GM19468 (cell line): ENCODE results near the gene TGFB1.
"Not testable (repeated sequence)": the region's sequence is repeated elsewhere in the genome, so short reads cannot be mapped to it uniquely, and the experiment has no call there.

Source experiments
- ATAC-seq: cut with Tn5 transposase; IDR thresholded peaks from one replicate; pipeline ENCODE4 v1.9.1; 2021; ENCODE audit warnings: mild to moderate bottlenecking, moderate library complexity, moderate number of reproducible peaks; ENCODE audit not compliant: unreplicated experiment; ENCODE audit errors: extremely low read depth

The TGFB1 gene

DNA sequence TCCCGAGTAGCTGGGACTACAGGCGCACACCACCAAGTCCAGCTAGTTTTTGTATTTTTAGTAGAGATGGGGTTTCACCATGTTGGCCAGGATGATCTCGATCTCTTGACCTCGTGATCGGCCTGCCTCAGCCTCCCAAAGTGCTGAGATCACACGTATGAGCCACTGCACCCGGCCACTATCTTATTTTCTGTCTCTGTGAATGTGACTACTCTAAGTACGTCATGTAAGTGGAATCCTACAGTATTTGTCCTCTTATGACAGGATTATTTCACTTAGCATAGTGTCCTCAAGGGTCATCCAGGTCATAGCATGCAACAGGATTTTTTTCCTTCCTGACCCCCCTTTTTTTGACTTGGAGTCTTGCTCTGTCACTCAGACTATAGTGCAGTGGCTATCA, 17.8 kb upstream of the TGFB1 start:
- no peak for ATAC-seq

DNA sequence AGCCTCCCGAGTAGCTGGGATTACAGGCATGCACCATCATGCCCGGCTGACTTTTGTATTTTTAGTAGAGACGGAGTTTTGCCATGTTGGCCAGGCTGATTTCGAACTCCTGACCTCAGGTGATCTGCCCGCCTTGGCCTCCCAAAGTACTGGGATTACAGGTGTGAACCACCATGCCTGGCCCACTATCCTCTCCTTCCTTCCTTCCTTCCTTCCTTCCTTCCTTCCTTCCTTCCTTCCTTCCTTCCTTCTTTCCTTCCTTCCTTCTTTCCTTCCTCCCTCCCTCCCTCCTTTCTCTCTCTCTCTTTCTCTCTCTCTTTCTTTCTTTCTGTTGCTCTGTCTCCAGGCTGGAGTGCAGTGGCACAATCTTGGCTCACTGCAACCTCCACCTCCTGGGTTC, 17.4 kb upstream of the TGFB1 start:
- not testable (repeated sequence) for ATAC-seq

DNA sequence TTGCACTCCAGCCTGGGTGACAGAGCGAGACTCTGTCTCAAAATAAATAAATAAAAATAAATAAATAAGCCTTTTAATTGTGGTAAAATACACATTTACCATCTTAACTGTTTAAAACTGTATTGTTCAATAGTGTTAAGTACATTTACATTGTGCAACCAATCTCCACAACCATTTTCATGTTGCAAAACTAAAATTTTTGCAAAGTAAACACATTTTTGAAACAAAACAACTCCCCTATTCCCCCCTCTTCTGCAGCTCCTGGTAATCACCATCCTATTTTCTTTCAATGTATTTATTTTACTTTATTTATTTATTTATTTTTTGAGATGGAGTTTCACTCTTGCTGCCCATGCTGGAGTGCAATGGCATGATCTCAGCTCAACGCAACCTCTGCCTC, 16.0 kb upstream of the TGFB1 start:
- ATAC-seq: no peak

DNA sequence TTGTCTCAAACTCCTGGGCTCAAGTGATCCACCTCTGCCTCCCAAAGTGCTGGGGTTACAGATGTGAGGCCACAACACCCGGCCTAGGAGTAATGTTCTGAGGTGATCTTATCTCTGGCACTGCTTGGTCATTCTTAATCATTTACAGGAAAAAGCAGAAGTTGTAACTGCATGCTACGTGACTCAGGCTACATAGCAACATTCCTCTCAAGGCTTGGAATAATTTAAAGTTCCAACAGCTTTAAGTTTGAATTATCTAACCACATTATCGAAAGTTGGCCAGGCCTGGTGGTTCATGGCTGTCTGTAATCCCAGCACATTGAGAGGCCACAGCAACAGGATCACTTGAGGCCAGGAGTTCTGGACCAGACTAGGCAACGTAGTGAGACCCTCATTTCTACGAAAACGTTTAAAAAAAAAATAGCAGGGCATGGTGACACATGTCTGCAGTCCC, 14.2 kb upstream of the TGFB1 start:
- ATAC-seq: no peak

- ATAC-seq: no peak
Measured at GRCh38 chr19:41366089-41366488, 12.4 kb upstream of the TGFB1 start.

DNA sequence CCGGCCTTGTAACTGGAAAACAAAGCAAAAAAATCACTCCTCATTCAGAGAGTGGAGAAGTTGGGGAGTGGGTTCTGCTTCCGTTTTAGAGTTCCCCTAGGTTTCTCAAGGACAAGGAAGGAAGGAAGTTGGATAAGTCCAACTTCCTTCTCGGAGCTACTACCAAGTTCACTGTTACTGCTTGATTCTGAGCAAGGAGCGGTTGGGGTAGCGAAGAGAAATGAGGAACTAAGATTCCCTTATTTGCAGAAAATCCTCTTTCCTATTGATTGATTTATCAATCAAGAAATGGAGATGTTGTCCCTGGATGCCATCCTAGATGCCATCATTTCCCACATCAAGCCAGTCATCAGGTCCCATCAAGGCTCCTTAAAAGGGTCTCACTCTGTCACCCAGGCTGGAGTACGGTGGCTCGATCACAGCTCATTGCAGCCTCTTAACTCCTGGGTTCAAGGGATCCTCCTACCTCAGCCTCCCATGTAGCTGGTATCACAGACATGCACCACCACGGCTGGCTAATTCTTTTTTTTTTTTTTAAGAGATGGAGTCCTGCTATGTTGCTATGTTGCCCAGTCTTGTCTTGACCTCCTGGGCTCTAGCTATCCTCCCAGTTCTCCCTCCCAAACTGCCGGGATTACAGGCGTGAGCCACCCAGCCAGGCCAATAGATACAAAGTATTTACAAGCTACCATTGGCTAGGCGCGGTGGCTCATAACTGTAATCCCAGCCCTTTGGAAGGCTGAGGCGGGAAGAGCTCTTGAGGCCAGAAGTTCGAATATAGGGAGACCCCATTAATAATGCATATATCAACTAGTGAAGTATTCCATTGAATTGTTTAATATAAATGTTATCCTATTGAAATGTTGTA, 11.0 kb upstream of the TGFB1 start:
- ATAC-seq: no peak

GRCh38 chr19:41363753-41364523, 10.2 kb upstream of the TGFB1 start, which contains the start of gene B9D2:
Gene B9D2, minus strand, starts transcription at chr19:41364149. Its CDS starts 630 bp downstream, at chr19:41363519.
- ATAC-seq: peak; percentile 38

- no peak for ATAC-seq
Measured at GRCh38 chr19:41363371-41363752, 9.6 kb upstream of the TGFB1 start.

DNA sequence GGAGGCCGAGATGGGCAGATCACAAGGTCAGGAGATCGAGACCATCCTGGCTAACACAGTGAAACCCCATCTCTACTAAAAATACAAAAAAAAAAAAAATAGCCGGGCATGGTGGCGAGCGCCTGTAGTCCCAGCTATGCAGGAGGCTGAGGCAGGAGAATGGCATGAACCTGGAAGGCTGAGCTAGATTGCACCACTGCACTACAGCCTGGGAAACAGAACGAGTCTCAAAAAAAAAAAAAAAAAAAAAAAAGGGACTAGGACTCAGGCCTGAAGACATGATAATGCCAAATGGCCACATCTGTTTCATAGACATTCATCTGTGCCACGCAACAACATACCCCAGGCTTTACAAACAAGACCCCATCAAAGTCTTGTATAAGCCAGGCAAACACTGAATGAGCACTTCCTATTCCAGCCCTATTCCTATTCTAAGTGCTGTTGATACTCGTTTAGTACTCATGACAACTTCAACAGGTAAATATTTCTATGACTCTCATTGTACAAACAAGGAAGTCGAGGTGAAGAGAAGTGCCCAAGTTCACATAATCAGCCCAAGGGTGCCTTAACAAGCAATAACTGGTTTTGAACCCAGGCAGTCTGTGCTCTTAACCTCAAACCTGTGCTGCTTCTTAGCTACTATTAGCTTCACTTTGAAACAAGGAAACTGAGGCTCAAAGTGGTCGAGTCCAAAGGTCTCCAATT, 8.6 kb upstream of the TGFB1 start:
- ATAC-seq: no peak

DNA sequence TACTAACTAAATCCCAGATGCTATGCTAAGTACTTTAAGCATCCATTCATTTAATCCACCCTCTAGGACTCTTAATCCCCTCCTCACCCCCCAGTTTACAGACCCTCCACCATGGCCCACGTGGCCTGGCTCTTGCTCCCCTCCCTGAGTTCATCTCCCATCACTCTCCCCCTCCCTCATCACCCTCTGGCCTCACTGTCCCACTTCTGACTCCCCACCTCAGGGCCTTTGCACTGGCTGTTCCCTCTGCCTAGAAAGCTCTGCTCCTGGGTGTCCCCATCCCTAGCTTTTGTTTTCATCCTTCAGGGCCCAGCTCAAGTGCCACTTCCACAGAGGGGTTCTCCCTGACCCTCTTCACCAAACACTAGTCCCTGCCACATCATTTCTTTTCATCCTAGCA, 6.0 kb upstream of the TGFB1 start:
- ATAC-seq: no peak

- ATAC-seq: no peak
Measured at GRCh38 chr19:41357746-41358145, 4.0 kb upstream of the TGFB1 start.

DNA sequence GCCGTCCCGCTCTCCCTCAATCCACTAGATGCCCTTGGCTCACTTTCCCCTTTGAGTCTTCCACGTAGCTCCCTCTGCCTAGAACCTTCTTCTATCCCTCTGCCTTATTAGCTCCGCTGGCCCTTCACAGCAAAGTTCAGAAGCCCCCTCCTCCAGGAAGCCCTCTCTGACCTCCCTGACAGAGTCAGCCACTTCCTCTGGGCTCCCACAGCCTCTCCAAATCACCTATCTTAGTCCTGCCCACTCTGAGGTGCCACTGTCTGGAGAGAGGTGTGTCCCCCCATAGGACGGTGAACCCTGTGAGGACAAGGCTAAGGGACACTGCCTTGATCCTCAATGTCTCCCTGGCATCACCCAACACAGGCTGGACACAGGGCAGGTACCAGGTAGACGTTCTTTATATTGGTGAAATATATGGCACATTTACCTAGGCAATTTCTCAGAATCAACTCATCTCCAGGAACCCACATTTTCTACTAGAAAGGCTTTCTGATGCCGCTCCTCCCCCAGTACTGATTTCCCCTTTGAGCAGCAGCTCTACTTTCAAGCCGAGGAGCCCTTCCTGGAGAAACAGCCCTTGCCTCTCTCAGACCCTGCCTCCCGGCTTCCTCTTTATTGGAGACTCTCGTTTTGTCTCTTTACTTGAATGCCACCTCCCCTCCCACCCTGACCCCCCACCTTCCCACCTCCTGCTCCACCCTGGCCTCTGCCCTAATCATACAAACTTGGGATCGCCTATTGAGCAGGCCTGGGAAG, 3.4 kb upstream of the TGFB1 start:
- ATAC-seq: no peak

DNA sequence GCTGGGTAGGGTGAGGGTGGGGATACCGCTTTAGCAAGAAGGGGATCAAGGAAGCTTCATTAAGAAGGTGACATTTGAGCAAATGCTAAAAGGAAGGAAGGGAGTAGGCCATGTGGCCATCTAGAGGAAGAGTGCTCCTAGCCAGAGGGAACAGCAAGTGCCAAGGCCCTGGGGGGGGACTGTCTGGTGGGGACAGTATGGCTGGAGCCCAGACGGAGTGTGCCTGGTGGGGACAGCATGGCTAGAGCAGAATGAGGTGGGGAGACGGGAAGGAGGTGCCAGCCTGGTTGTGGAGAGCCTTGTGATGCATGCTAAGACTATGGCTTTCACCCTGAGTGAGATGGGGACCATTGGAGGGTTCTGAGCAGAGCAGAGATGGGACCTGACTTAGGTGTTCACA, 2.1 kb upstream of the TGFB1 start:
- no peak for ATAC-seq

DNA sequence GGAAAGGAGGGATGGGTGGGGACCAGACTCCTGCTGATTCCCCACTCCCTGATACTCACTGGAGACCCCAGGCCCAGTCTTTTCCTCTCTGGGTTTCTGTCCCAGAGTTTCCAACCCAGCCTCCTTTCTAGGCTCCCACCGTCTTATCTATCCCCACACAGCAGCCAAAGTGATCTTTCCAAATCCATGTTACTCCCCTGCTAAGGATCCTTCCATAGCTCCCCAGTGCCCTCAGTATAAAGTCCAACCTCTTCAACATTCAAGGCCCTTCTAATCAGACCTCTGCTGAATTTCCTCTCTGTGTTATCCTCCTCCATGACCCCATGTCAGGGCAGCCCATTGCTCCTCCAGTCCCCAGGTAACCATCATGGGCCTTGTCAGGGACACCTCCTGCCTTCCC, 1.3 kb upstream of the TGFB1 start:
- ATAC-seq: no peak

DNA sequence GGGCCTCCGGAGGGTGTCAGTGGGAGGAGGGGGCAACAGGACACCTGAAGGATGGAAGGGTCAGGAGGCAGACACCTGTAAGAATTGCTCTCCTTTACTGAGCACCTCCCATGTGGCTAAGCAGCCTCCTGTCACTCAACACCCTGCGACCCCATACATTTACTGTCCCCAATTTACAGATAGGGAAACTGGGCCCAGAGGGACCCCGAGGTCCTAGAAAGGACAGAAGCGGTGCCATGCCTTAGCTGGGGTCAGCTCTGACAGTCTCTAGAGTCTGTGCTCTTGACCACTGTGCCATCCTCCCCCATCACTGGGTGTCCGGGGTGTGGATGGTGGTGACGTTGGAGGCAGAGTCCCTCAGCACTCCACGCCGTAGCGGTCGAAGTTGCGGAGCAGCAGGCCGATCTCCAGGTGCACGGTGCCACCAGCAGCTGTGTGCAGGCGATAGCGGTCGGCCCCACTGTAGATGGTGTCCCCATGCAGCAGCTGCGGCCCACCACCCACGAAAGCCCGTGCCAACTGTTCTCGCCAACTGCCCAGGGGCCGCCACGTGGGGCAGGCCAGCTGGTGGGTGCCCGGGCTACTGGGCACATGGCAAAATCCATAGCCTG, 726 bp upstream of the TGFB1 start:
- ATAC-seq: no peak

GRCh38 chr19:41352609-41353465, 885 bp downstream of the TGFB1 start:
- ATAC-seq: no peak

DNA sequence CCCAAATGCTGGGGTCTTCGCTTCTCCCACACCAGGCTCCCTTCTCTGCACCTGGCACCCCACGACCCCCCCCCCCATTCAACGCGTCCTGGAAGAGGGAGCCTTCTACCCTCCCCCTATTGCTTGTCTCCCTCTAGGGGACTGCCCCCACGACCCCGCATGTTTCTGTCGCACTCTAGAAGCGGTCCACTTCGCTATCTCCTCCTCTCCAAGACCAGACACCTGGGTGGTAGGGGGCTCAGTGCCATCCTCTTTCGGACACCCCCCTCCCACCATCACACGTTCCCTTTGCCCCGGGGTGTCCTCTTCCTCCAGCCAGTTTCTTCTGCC, 1.5 kb downstream of the TGFB1 start:
- no peak for ATAC-seq

- ATAC-seq: peak; percentile 16
Measured at GRCh38 chr19:41351339-41352245, 2.1 kb downstream of the TGFB1 start.
